ENCODE results near the gene RBM12.

DNA sequence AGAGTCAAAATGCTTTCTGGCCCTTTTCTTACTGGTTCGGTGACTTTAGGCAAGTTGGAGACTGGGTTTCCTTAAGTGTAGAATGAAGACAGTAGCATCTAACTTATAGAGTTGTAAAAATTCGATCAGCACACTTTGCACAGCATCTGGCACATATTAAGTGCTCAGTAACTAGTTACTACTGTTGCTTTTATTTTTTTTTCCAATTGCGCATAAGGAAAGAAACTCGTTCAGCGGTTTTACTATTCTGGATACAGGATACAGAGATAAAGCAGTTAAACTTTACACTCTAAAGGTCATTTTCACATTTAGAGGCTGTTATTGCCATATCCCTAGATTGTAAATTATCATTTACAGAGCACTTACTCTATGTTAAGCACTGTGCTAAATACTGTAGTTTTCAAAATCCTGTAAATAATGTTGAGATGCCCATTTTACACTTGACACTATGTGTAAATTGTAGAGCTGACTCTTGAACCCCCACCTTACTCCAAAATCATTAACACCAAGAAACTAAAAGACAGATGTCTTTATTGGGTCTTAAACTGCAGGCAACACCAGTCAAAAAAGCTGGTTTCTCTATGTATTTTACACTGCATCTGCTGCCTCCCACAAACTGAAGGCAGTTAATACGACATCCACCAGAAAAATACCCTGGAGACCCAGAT lies 35.4 kb upstream of the RBM12 start:
- TF ChIP-seq ZNF791 (tag by site-specific recombination; IDR thresholded peaks at IDR 0.05) (no peak), ZFP37 (tag by site-specific recombination; IDR thresholded peaks at IDR 0.05) (no peak), ZNF239 (tag by site-specific recombination; IDR thresholded peaks at IDR 0.05) (no peak), ZNF174 (tag by site-specific recombination; IDR thresholded peaks at IDR 0.05) (no peak), ZNF624 (tag by site-specific recombination; IDR thresholded peaks at IDR 0.05) (no peak), ZNF677 (tag by site-specific recombination; IDR thresholded peaks at IDR 0.05) (no peak)
- TF ChIP-seq, protein P1, sequence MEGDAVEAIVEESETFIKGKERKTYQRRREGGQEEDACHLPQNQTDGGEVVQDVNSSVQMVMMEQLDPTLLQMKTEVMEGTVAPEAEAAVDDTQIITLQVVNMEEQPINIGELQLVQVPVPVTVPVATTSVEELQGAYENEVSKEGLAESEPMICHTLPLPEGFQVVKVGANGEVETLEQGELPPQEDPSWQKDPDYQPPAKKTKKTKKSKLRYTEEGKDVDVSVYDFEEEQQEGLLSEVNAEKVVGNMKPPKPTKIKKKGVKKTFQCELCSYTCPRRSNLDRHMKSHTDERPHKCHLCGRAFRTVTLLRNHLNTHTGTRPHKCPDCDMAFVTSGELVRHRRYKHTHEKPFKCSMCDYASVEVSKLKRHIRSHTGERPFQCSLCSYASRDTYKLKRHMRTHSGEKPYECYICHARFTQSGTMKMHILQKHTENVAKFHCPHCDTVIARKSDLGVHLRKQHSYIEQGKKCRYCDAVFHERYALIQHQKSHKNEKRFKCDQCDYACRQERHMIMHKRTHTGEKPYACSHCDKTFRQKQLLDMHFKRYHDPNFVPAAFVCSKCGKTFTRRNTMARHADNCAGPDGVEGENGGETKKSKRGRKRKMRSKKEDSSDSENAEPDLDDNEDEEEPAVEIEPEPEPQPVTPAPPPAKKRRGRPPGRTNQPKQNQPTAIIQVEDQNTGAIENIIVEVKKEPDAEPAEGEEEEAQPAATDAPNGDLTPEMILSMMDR (tag by site-specific recombination; IDR thresholded peaks at IDR 0.05), result no peak
- TF ChIP-seq, protein P2, sequence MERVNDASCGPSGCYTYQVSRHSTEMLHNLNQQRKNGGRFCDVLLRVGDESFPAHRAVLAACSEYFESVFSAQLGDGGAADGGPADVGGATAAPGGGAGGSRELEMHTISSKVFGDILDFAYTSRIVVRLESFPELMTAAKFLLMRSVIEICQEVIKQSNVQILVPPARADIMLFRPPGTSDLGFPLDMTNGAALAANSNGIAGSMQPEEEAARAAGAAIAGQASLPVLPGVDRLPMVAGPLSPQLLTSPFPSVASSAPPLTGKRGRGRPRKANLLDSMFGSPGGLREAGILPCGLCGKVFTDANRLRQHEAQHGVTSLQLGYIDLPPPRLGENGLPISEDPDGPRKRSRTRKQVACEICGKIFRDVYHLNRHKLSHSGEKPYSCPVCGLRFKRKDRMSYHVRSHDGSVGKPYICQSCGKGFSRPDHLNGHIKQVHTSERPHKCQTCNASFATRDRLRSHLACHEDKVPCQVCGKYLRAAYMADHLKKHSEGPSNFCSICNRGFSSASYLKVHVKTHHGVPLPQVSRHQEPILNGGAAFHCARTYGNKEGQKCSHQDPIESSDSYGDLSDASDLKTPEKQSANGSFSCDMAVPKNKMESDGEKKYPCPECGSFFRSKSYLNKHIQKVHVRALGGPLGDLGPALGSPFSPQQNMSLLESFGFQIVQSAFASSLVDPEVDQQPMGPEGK (tag by site-specific recombination; IDR thresholded peaks at IDR 0.05), result no peak
- TF ChIP-seq, protein P3, sequence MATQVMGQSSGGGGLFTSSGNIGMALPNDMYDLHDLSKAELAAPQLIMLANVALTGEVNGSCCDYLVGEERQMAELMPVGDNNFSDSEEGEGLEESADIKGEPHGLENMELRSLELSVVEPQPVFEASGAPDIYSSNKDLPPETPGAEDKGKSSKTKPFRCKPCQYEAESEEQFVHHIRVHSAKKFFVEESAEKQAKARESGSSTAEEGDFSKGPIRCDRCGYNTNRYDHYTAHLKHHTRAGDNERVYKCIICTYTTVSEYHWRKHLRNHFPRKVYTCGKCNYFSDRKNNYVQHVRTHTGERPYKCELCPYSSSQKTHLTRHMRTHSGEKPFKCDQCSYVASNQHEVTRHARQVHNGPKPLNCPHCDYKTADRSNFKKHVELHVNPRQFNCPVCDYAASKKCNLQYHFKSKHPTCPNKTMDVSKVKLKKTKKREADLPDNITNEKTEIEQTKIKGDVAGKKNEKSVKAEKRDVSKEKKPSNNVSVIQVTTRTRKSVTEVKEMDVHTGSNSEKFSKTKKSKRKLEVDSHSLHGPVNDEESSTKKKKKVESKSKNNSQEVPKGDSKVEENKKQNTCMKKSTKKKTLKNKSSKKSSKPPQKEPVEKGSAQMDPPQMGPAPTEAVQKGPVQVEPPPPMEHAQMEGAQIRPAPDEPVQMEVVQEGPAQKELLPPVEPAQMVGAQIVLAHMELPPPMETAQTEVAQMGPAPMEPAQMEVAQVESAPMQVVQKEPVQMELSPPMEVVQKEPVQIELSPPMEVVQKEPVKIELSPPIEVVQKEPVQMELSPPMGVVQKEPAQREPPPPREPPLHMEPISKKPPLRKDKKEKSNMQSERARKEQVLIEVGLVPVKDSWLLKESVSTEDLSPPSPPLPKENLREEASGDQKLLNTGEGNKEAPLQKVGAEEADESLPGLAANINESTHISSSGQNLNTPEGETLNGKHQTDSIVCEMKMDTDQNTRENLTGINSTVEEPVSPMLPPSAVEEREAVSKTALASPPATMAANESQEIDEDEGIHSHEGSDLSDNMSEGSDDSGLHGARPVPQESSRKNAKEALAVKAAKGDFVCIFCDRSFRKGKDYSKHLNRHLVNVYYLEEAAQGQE (tag by site-specific recombination; IDR thresholded peaks at IDR 0.05), result no peak

All from HEK293 (cell line).